Adrenal gland (tissue), 12 donors: ENCODE data around the gene TMEM132C. TPM values are rescaled to one million over a fixed set of nuclear protein-coding genes. Genes with fewer than 3 reads are reported as not detected.

Experiments used
- DNase-seq, 7 donors: peaks; one replicate each; pipeline ENCODE4 v3.0.0-alpha.2; 2019 to 2020
- H3K27ac ChIP-seq, 5 donors: fragments of 200-600 bp; sonication (generic) in 4 of 5; 1 replicate in 3 of 5; 2 replicates in 2 of 5; pipeline versions ENCODE4 v1.5.1 to v1.8.0; 2016 to 2020; ENCODE audit warnings: mild to moderate bottlenecking in 1 of 5
- H3K27me3 ChIP-seq: fragments of 200-600 bp; 2 replicates; pipeline ENCODE4 v1.8.0; 2021
- H3K36me3 ChIP-seq, 2 donors: fragments of 200-600 bp; replicated peaks in 1 of 2; 1 replicate in 1 of 2; 2 replicates in 1 of 2; pipeline versions ENCODE4 v1.5.1 to v1.8.0; 2018 to 2022
- H3K4me1 ChIP-seq, 2 donors: fragments of 200-600 bp; replicated peaks in 1 of 2; 1 replicate in 1 of 2; 2 replicates in 1 of 2; pipeline versions ENCODE4 v1.5.1 to v1.8.0; 2018 to 2021
- H3K4me3 ChIP-seq, 4 donors: fragments of 200-600 bp; sonication (generic) in 3 of 4; one replicate each; pipeline ENCODE4 v1.5.1; 2016 to 2018
- H3K9me3 ChIP-seq, 3 donors: fragments of 200-600 bp; sonication (generic) in 1 of 3; replicated peaks in 1 of 3; 1 replicate in 2 of 3; 2 replicates in 1 of 3; pipeline versions ENCODE4 v1.5.1 to v1.8.0; 2016 to 2021
- CTCF ChIP-seq, 6 experiments: fragments of 450-650 bp in 4 of 6; fragments of 200-600 bp in 2 of 6; sonication (generic) in 1 of 6; IDR thresholded peaks; 1 replicate in 5 of 6; 2 replicates in 1 of 6; pipeline versions ENCODE4 v1.5.1 to v1.8.0; 2016 to 2021; ENCODE audit warnings: antibody characterized with exemption in 6 of 6, mild to moderate bottlenecking in 2 of 6, moderate library complexity in 1 of 6
- POLR2A ChIP-seq, 2 donors: fragments of 450-650 bp; IDR thresholded peaks; one replicate each; pipeline ENCODE4 v1.6.1; 2017; ENCODE audit warnings: antibody characterized with exemption in 2 of 2, mild to moderate bottlenecking in 2 of 2, moderate library complexity in 1 of 2
- WGBS, 4 donors: extraction: QIAGEN DNeasy Blood & Tissue Kit in 2 of 4; methylation state at CpG; one replicate each; pipeline versions ENCODE4 v1.1.5 to v1.1.7; 2013 to 2017; 5-methylcytosine and 5-hydroxymethylcytosine counted together
- intact Hi-C, 2 donors: fragments of 100-400 bp; cut with DNase I; formaldehyde crosslinking; loops; one replicate each; pipeline versions ENCODE4 v1.14.1 to v1.15.0; 2022 to 2023
- polyA plus RNA-seq, 3 donors: library from polyadenylated mRNA; stranded (reverse); fragments of 200-250 nt in 2 of 3; fragments of 350-450 nt in 1 of 3; fragmentation: Illumina TruSeq in 1 of 3; extraction: RNeasy Lipid Tissue Mini Kit (QIAGEN cat#74804) in 1 of 3; gene quantifications; one replicate each; pipeline ENCODE4 v1.2.3, GENCODE V29; 2013 to 2014
- total RNA-seq, 9 donors: library from RNA; depleted of rRNA in 4 of 9; stranded (reverse); fragments of >200 nt in 4 of 9; fragments of 120-200 nt in 1 of 9; fragmentation: NEBNext Ultra II Directional in 1 of 9; extraction: Animal tissue kit (Norgen Biotek cat#: 25700) in 1 of 9; gene quantifications; one replicate each; pipeline versions ENCODE4 v1.1.0 to v1.2.4, GENCODE V29; 2013 to 2023
- donor health status: healthy with polysubstance abuse.
- donor health status: Bipolar disorder and iron deficiency.
- donor health status: DM: yes; HTN: yes; CAD: no.
- donor health status: DM: no; HTN: no; CAD: no.
- donor health status: DM: no; HTN: no; CAD: no.
- donor health status: DM: yes; HTN: yes; CAD: no.

TMEM132C gene
- total and polyA plus RNA-seq, 12 donors: 1.2 to 4.2 (median 2.5) TPM

- Histone ChIP-seq H3K4me1 (no peaks in the 10 kb centered on the region), H3K4me3 (no peak overlapping the region), H3K9me3 (no peaks in the 10 kb centered on the region), H3K36me3 (no peaks in the 10 kb centered on the region), H3K27me3 (no peaks in the 10 kb centered on the region), H3K27ac (no peak overlapping the region)
- TF ChIP-seq CTCF (IDR thresholded peaks at IDR 0.05): no peak
- no peak for TF ChIP-seq POLR2A (IDR thresholded peaks at IDR 0.05)
- intact Hi-C loops: no loop called here
- WGBS, 4 donors: 57 to 76% (median 67%) methylated on average over 4 of the region's 4 CpGs
- DNase-seq: no peak
Observed at GRCh38 chr12:128463881-128464280, 196.9 kb downstream of the TMEM132C start.

GRCh38 chr12:128467882-128468281 is 200.9 kb downstream of the TMEM132C start:
- 82 to 90% (median 83%) methylated on average over 9 of the region's 9 CpGs for WGBS, 4 donors
- TF ChIP-seq POLR2A (IDR thresholded peaks at IDR 0.05) (no peak), CTCF (IDR thresholded peaks at IDR 0.05) (no peak)
- Histone ChIP-seq H3K4me3 (no peak overlapping the region), H3K27me3 (no peaks in the 10 kb centered on the region), H3K27ac (no peak overlapping the region), H3K4me1 (no peaks in the 10 kb centered on the region), H3K9me3 (no peaks in the 10 kb centered on the region), H3K36me3 (no peaks in the 10 kb centered on the region)
- DNase-seq: no peak
- intact Hi-C loops: no loop called here

DNA sequence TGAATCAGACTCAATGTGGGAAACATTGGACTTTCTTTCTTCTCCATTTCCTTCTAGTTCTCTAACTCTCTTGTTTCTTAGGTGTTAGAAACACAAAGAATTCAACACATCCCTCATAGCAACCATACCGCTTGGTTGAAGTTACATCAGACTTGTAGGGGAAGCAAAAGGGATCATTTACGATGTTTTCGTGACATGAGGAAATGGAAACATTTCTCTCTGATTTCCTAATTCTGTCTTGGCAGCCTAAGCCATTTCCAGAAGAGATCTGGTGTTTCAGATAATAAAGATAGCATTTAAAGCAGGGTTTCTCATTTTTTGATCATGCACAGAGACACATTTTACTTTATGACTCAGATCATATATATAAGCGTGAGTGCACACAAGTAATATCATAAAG is 202.0 kb downstream of the TMEM132C start:
- H3K4me3 ChIP-seq: no peak overlapping the region
- no peak for DNase-seq
- H3K27me3 ChIP-seq: no peaks in the 10 kb centered on the region
- no peak overlapping the region for H3K27ac ChIP-seq
- H3K4me1 ChIP-seq: no peaks in the 10 kb centered on the region
- H3K36me3 ChIP-seq: no peaks in the 10 kb centered on the region
- no peak for TF ChIP-seq CTCF (IDR thresholded peaks at IDR 0.05)
- no peak for TF ChIP-seq POLR2A (IDR thresholded peaks at IDR 0.05)
- intact Hi-C loops: no loop called here
- 60 to 69% (median 63%) methylated on average over 4 of the region's 4 CpGs for WGBS, 4 donors
- no peaks in the 10 kb centered on the region for H3K9me3 ChIP-seq

GRCh38 chr12:128471491-128471890 is 204.5 kb downstream of the TMEM132C start:
- intact Hi-C loops: no loop called here
- Histone ChIP-seq H3K4me1 (no peaks in the 10 kb centered on the region), H3K4me3 (no peak overlapping the region), H3K27ac (no peak overlapping the region), H3K27me3 (no peaks in the 10 kb centered on the region), H3K9me3 (no peaks in the 10 kb centered on the region), H3K36me3 (no peaks in the 10 kb centered on the region)
- TF ChIP-seq CTCF (IDR thresholded peaks at IDR 0.05) (no peak), POLR2A (IDR thresholded peaks at IDR 0.05) (no peak)
- no peak for DNase-seq
- 72 to 84% (median 79%) methylated on average over 2 of the region's 2 CpGs for WGBS, 4 donors
